K562 (cell line): ENCODE results near the gene C2CD2.

Source experiments
- BDP1 ChIP-seq: IDR thresholded peaks from 3 replicates; pipeline ENCODE4 v1.6.1; 2011; ENCODE audit not compliant: insufficient read length, insufficient read depth
- CBX8 ChIP-seq: fragments of 200-600 bp; sonication (generic); IDR thresholded peaks from 2 replicates; pipeline ENCODE4 v1.6.1; 2012; ENCODE audit warnings: borderline replicate concordance, mixed run types, low read depth, mild to moderate bottlenecking, moderate library complexity, mixed read lengths, low read length, control low read depth, inconsistent platforms; ENCODE audit not compliant: poor library complexity, severe bottlenecking; ENCODE audit errors: extremely low read depth
- CEBPB ChIP-seq: fragments of 450-650 bp; IDR thresholded peaks from 2 replicates; pipeline ENCODE4 v1.6.1; 2016; ENCODE audit warnings: missing genetic modification characterization, missing compliant biosample characterization
- POLR3G ChIP-seq: IDR thresholded peaks from 2 replicates; pipeline ENCODE4 v1.6.1; 2011; ENCODE audit not compliant: insufficient read length, insufficient replicate concordance; ENCODE audit errors: extremely low read depth
- SETDB1 ChIP-seq: IDR thresholded peaks from one replicate; pipeline ENCODE4 v1.6.1; 2012; ENCODE audit warnings: low read length, control low read depth, inconsistent platforms
- SRSF7 ChIP-seq: fragments of 200-400 bp; formaldehyde crosslinking; optimal IDR thresholded peaks from 2 replicates; pipeline ENCODE3; 2017; ENCODE audit warnings: mild to moderate bottlenecking, low read depth, low read length
- ZKSCAN1 ChIP-seq: fragments of 150-350 bp; IDR thresholded peaks from 2 replicates; pipeline ENCODE4 v1.6.1; 2016; ENCODE audit warnings: low read depth, low read length
- TF ChIP-seq, protein P1 (sequence below), 3 experiments: IDR thresholded peaks in 2 of 3; conservative IDR thresholded peaks in 1 of 3; 2 replicates each; pipeline ENCODE4 v1.5.1; 2011 to 2012; ENCODE audit warnings: low read length in 3 of 3, mild to moderate bottlenecking in 3 of 3, control low read depth in 2 of 3, improper control_type of control experiment in 1 of 3, inconsistent platforms in 1 of 3, low read depth in 1 of 3, mixed read lengths in 1 of 3, moderate library complexity in 1 of 3; ENCODE audit not compliant: insufficient read depth in 2 of 3
- TF ChIP-seq, protein P2 (sequence below), 2 experiments: fragments of 450-650 bp; IDR thresholded peaks; 2 replicates each; pipeline ENCODE4 v1.6.1; 2018; ENCODE audit warnings: mild to moderate bottlenecking in 2 of 2, low read depth in 1 of 2; ENCODE audit not compliant: partially characterized antibody in 2 of 2

DNA sequence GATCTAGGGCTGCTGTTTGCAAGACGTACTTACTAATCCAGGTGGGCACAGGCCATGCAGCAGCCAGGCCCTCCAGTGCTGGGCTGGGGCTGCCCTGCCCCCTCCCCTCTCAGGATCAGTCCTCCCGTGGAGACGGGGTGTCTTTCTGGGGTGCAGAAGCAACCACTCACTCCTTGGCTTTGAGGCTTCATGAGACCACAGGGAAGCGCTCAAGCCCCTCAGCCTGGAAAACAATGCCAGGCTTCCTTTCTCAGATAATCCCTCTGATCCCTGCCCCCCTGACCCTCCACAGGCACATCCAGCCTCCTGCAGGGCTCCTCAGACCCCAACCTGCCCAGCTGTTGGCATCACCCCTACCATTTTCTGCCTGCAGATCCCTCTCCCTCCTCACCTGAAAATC is 13.9 kb upstream of the C2CD2 start:
- no peak for TF ChIP-seq ZKSCAN1
- no peak for TF ChIP-seq SETDB1
- TF ChIP-seq, protein P1, sequence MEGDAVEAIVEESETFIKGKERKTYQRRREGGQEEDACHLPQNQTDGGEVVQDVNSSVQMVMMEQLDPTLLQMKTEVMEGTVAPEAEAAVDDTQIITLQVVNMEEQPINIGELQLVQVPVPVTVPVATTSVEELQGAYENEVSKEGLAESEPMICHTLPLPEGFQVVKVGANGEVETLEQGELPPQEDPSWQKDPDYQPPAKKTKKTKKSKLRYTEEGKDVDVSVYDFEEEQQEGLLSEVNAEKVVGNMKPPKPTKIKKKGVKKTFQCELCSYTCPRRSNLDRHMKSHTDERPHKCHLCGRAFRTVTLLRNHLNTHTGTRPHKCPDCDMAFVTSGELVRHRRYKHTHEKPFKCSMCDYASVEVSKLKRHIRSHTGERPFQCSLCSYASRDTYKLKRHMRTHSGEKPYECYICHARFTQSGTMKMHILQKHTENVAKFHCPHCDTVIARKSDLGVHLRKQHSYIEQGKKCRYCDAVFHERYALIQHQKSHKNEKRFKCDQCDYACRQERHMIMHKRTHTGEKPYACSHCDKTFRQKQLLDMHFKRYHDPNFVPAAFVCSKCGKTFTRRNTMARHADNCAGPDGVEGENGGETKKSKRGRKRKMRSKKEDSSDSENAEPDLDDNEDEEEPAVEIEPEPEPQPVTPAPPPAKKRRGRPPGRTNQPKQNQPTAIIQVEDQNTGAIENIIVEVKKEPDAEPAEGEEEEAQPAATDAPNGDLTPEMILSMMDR (IDR thresholded peaks at IDR 0.05 in 2 of 3, conservative IDR thresholded peaks at IDR 0.05 in 1 of 3; ENCODE audit: insufficient read depth in 2 of 3, low read depth in 1 of 3, low read length in 3 of 3), result no peak
- TF ChIP-seq POLR3G, result no peak
- TF ChIP-seq, protein P2, sequence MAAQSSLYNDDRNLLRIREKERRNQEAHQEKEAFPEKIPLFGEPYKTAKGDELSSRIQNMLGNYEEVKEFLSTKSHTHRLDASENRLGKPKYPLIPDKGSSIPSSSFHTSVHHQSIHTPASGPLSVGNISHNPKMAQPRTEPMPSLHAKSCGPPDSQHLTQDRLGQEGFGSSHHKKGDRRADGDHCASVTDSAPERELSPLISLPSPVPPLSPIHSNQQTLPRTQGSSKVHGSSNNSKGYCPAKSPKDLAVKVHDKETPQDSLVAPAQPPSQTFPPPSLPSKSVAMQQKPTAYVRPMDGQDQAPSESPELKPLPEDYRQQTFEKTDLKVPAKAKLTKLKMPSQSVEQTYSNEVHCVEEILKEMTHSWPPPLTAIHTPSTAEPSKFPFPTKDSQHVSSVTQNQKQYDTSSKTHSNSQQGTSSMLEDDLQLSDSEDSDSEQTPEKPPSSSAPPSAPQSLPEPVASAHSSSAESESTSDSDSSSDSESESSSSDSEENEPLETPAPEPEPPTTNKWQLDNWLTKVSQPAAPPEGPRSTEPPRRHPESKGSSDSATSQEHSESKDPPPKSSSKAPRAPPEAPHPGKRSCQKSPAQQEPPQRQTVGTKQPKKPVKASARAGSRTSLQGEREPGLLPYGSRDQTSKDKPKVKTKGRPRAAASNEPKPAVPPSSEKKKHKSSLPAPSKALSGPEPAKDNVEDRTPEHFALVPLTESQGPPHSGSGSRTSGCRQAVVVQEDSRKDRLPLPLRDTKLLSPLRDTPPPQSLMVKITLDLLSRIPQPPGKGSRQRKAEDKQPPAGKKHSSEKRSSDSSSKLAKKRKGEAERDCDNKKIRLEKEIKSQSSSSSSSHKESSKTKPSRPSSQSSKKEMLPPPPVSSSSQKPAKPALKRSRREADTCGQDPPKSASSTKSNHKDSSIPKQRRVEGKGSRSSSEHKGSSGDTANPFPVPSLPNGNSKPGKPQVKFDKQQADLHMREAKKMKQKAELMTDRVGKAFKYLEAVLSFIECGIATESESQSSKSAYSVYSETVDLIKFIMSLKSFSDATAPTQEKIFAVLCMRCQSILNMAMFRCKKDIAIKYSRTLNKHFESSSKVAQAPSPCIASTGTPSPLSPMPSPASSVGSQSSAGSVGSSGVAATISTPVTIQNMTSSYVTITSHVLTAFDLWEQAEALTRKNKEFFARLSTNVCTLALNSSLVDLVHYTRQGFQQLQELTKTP (IDR thresholded peaks at IDR 0.05; ENCODE audit: low read depth in 1 of 2, partially characterized antibody in 2 of 2), result no peak
- no peak for TF ChIP-seq SRSF7
- TF ChIP-seq BDP1, result no peak
- no peak for TF ChIP-seq CBX8
- no peak for TF ChIP-seq CEBPB (tag)
